Inflammatory macrophage treated with lipopolysaccharide for 4 hours (primary cell): ENCODE data around the gene HPCAL4.

Experiments
- DNase-seq: peaks from one replicate; pipeline ENCODE4 v3.0.0-alpha.2; 2020

Gene HPCAL4

GRCh38 chr1:39700348-39700747 lies 9.1 kb upstream of the HPCAL4 start:
- no peak for DNase-seq

GRCh38 chr1:39699419-39699818 lies 8.2 kb upstream of the HPCAL4 start:
- DNase-seq, result no peak

GRCh38 chr1:39698568-39698967 lies 7.3 kb upstream of the HPCAL4 start:
- no peak for DNase-seq

- no peak for DNase-seq
Measured at GRCh38 chr1:39696448-39696847, 5.2 kb upstream of the HPCAL4 start.

GRCh38 chr1:39695016-39695415 lies 3.8 kb upstream of the HPCAL4 start:
- DNase-seq, result peak; percentile 44

- no peak for DNase-seq
Measured at GRCh38 chr1:39694026-39694425, 2.8 kb upstream of the HPCAL4 start.

GRCh38 chr1:39692152-39693074 lies 1.2 kb upstream of the HPCAL4 start:
- no peak for DNase-seq

- no peak for DNase-seq
Measured at GRCh38 chr1:39690794-39691382, 345 bp downstream of the HPCAL4 start.

- no peak for DNase-seq
Measured at GRCh38 chr1:39690225-39690624, 1.0 kb downstream of the HPCAL4 start.

GRCh38 chr1:39689635-39690034 lies 1.6 kb downstream of the HPCAL4 start:
- no peak for DNase-seq

- DNase-seq, result no peak
Measured at GRCh38 chr1:39689214-39689613, 2.0 kb downstream of the HPCAL4 start.

- no peak for DNase-seq
Measured at GRCh38 chr1:39688706-39689105, 2.5 kb downstream of the HPCAL4 start.

GRCh38 chr1:39687243-39687642 lies 4.0 kb downstream of the HPCAL4 start:
- DNase-seq, result no peak

- DNase-seq, result no peak
Measured at GRCh38 chr1:39685071-39685470, 6.2 kb downstream of the HPCAL4 start.

- DNase-seq, result no peak
Measured at GRCh38 chr1:39684313-39684664, 6.9 kb downstream of the HPCAL4 start.

GRCh38 chr1:39683591-39684312 lies 7.5 kb downstream of the HPCAL4 start:
- no peak for DNase-seq

- DNase-seq, result no peak
Measured at GRCh38 chr1:39681999-39682398, 9.2 kb downstream of the HPCAL4 start.

GRCh38 chr1:39681294-39681693 lies 9.9 kb downstream of the HPCAL4 start:
- DNase-seq, result no peak

GRCh38 chr1:39680751-39681150 lies 10.5 kb downstream of the HPCAL4 start:
- no peak for DNase-seq

- no peak for DNase-seq
Measured at GRCh38 chr1:39679821-39680220, 11.4 kb downstream of the HPCAL4 start.

- no peak for DNase-seq
Measured at GRCh38 chr1:39678889-39679288, 12.3 kb downstream of the HPCAL4 start.

- DNase-seq, result no peak
Measured at GRCh38 chr1:39677645-39678044, 13.6 kb downstream of the HPCAL4 start.

GRCh38 chr1:39676948-39677548 lies 14.2 kb downstream of the HPCAL4 start:
- no peak for DNase-seq
